GM18858 (cell line): Measurements from ENCODE around the gene SLC25A11.
"Not testable (repeated sequence)": the region's sequence is repeated elsewhere in the genome, so short reads cannot be mapped to it uniquely, and the experiment has no call there.

Source experiments
- ATAC-seq: cut with Tn5 transposase; IDR thresholded peaks from one replicate; pipeline ENCODE4 v1.9.1; 2021; ENCODE audit not compliant: unreplicated experiment

The SLC25A11 gene

GRCh38 chr17:4920351-4921048, 19.3 kb downstream of the SLC25A11 start:
- ATAC-seq: no peak

GRCh38 chr17:4919511-4920047, 20.3 kb downstream of the SLC25A11 start:
- ATAC-seq: no peak

- not testable (repeated sequence) for ATAC-seq
Measured at GRCh38 chr17:4914551-4914950, 25.3 kb downstream of the SLC25A11 start.

GRCh38 chr17:4913994-4914393, 25.9 kb downstream of the SLC25A11 start:
- ATAC-seq: no peak

GRCh38 chr17:4908711-4909496, 30.9 kb downstream of the SLC25A11 start:
- ATAC-seq: no peak

GRCh38 chr17:4908301-4908700, 31.5 kb downstream of the SLC25A11 start:
- no peak for ATAC-seq

- not testable (repeated sequence) for ATAC-seq
Measured at GRCh38 chr17:4906642-4907041, 33.2 kb downstream of the SLC25A11 start.

GRCh38 chr17:4903051-4903818, 36.6 kb downstream of the SLC25A11 start, which contains the start of gene CHRNE:
TSS of gene CHRNE (minus strand) at chr17:4903098. CDS start at chr17:4903063, 35 bp downstream.
- no peak for ATAC-seq

GRCh38 chr17:4902540-4902939, 37.3 kb downstream of the SLC25A11 start:
- no peak for ATAC-seq

- ATAC-seq: no peak
Measured at GRCh38 chr17:4901648-4902344, 38.0 kb downstream of the SLC25A11 start.

GRCh38 chr17:4901108-4901647, 38.7 kb downstream of the SLC25A11 start:
- ATAC-seq: no peak

- no peak for ATAC-seq
Measured at GRCh38 chr17:4900231-4901107, 39.4 kb downstream of the SLC25A11 start.

- no peak for ATAC-seq
Measured at GRCh38 chr17:4899341-4900230, 40.3 kb downstream of the SLC25A11 start, which contains the start of gene C17orf107. TSS of gene C17orf107 (plus strand) at chr17:4899536. CDS start at chr17:4899763, 227 bp downstream.

GRCh38 chr17:4898927-4899326, 40.9 kb downstream of the SLC25A11 start:
- no peak for ATAC-seq

GRCh38 chr17:4898351-4898750, 41.5 kb downstream of the SLC25A11 start:
- ATAC-seq: no peak

- no peak for ATAC-seq
Measured at GRCh38 chr17:4897785-4898184, 42.1 kb downstream of the SLC25A11 start.

- ATAC-seq: no peak
Measured at GRCh38 chr17:4897198-4897687, 42.6 kb downstream of the SLC25A11 start.
